PFSK-1 (cell line): ENCODE data around the gene ITGAL.

Experiments used
- FOXP2 ChIP-seq: optimal IDR thresholded peaks from 2 replicates; pipeline ENCODE3; 2011; ENCODE audit warnings: borderline replicate concordance, control low read depth, inconsistent platforms; ENCODE audit not compliant: insufficient read depth; ENCODE audit errors: extremely low read length, extremely low read depth
- POLR2AphosphoS5 ChIP-seq: IDR thresholded peaks from 2 replicates; pipeline ENCODE4 v1.6.1; 2012; ENCODE audit warnings: low read depth, mild to moderate bottlenecking, control low read depth, low read length, moderate library complexity
- REST ChIP-seq, 2 experiments: IDR thresholded peaks; 2 replicates each; pipeline versions ENCODE4 v1.6.1 to v1.8.0; 2011 to 2012; ENCODE audit warnings: low read depth in 2 of 2, low read length in 2 of 2, control low read depth in 1 of 2, inconsistent platforms in 1 of 2, mild to moderate bottlenecking in 1 of 2, moderate library complexity in 1 of 2; ENCODE audit not compliant: insufficient read depth in 1 of 2
- SIN3A ChIP-seq: IDR thresholded peaks from 2 replicates; pipeline ENCODE4 v1.6.1; 2012; ENCODE audit warnings: mild to moderate bottlenecking, low read length, moderate library complexity, borderline replicate concordance; ENCODE audit not compliant: insufficient read depth
- TAF1 ChIP-seq: IDR thresholded peaks from 2 replicates; pipeline ENCODE4 v1.6.1; 2012; ENCODE audit warnings: low read length, control low read depth, borderline replicate concordance; ENCODE audit not compliant: insufficient read depth

The ITGAL gene

GRCh38 chr16:30561089-30561816, 88.7 kb downstream of the ITGAL start:
- TF ChIP-seq FOXP2 (no peak), TAF1 (no peak), POLR2AphosphoS5 (no peak), REST (IDR thresholded peaks at IDR 0.05; ENCODE audit: insufficient read depth in 1 of 2, low read depth in 2 of 2, low read length in 2 of 2) (no peak), SIN3A (no peak)

- TF ChIP-seq POLR2AphosphoS5, result no peak
- no peak for TF ChIP-seq SIN3A
- TF ChIP-seq FOXP2, result no peak
- TF ChIP-seq TAF1, result no peak
- TF ChIP-seq REST (IDR thresholded peaks at IDR 0.05; ENCODE audit: insufficient read depth in 1 of 2, low read depth in 2 of 2, low read length in 2 of 2), result no peak
Observed at GRCh38 chr16:30562021-30562420, 89.5 kb downstream of the ITGAL start.

- TF ChIP-seq FOXP2 (no peak), POLR2AphosphoS5 (no peak), SIN3A (no peak), REST (IDR thresholded peaks at IDR 0.05; ENCODE audit: insufficient read depth in 1 of 2, low read depth in 2 of 2, low read length in 2 of 2) (no peak), TAF1 (no peak)
Observed at GRCh38 chr16:30565526-30565925, 93.0 kb downstream of the ITGAL start.

- no peak for TF ChIP-seq POLR2AphosphoS5
- no peak for TF ChIP-seq REST (IDR thresholded peaks at IDR 0.05; ENCODE audit: insufficient read depth in 1 of 2, low read depth in 2 of 2, low read length in 2 of 2)
- no peak for TF ChIP-seq TAF1
- TF ChIP-seq FOXP2, result no peak
- no peak for TF ChIP-seq SIN3A
Observed at GRCh38 chr16:30565984-30566383, 93.4 kb downstream of the ITGAL start.

GRCh38 chr16:30566531-30566930, 94.0 kb downstream of the ITGAL start:
- TF ChIP-seq POLR2AphosphoS5, result no peak
- TF ChIP-seq REST (IDR thresholded peaks at IDR 0.05; ENCODE audit: insufficient read depth in 1 of 2, low read depth in 2 of 2, low read length in 2 of 2), result no peak
- no peak for TF ChIP-seq TAF1
- TF ChIP-seq FOXP2, result no peak
- TF ChIP-seq SIN3A, result no peak
